Endothelial cell of umbilical vein (primary cell): ENCODE results near the gene ANKDD1B. TPM values are rescaled to one million over a fixed set of nuclear protein-coding genes. Genes with fewer than 3 reads are reported as not detected.

Experiments
- BruUV-seq: library from RNA; stranded (reverse); fragments of 400-500 nt; replicated peaks from 2 replicates; lab custom pipeline; 2021; lab: Mats Ljungman, UMichigan
- CTCF ChIA-PET: fragments of 300-600, 350-600 bp; sonication (Branson Sonifier 250); formaldehyde crosslinking; loops from one replicate; lab custom pipeline; 2021; ENCODE audit warnings: antibody characterized with exemption, inconsistent platforms; lab: Charles Lee
- POLR2A ChIA-PET: fragments of 300-600, 350-600 bp; sonication (Branson Sonifier 250); formaldehyde crosslinking; loops from one replicate; lab custom pipeline; 2021; ENCODE audit warnings: antibody characterized with exemption, inconsistent platforms; lab: Charles Lee
- DNase-seq: peaks from one replicate; pipeline ENCODE4 v3.0.0-alpha.2; 2011; ENCODE audit warnings: low read depth, low spot score
- FAIRE-seq: peaks from 2 replicates; lab custom pipeline; 2011; peaks lifted over from hg19 to GRCh38; lab: Jason Lieb, UNC
- H2AFZ ChIP-seq: 2 replicates; pipeline ENCODE4 v1.6.0; 2012; ENCODE audit warnings: low read depth, low read length, control low read depth, inconsistent platforms
- H3K27ac ChIP-seq: 2 replicates; pipeline ENCODE4 v1.5.1; 2011; ENCODE audit warnings: low read depth, mild to moderate bottlenecking, control low read depth, low read length, moderate library complexity; ENCODE audit not compliant: insufficient read depth
- H3K27me3 ChIP-seq, 2 experiments: 2 replicates each; pipeline versions ENCODE4 v1.6.0 to v1.6.1; 2011; ENCODE audit warnings: low read length in 2 of 2, mixed read lengths in 1 of 2; ENCODE audit not compliant: control insufficient read depth in 2 of 2, insufficient read depth in 2 of 2
- H3K36me3 ChIP-seq, 2 experiments: 2 replicates in 1 of 2; 3 replicates in 1 of 2; pipeline ENCODE4 v1.5.1; 2011; ENCODE audit warnings: low read length in 2 of 2, mild to moderate bottlenecking in 1 of 2, moderate library complexity in 1 of 2; ENCODE audit not compliant: control insufficient read depth in 2 of 2, insufficient read depth in 2 of 2; ENCODE audit errors: extremely low read depth in 1 of 2
- H3K4me1 ChIP-seq: 3 replicates; pipeline ENCODE4 v1.5.1; 2011; ENCODE audit warnings: mild to moderate bottlenecking, low read length; ENCODE audit not compliant: control insufficient read depth, insufficient read depth; ENCODE audit errors: extremely low read depth
- H3K4me2 ChIP-seq: 2 replicates; pipeline ENCODE4 v1.6.1; 2011; ENCODE audit warnings: low read length, control low read depth, mixed read lengths; ENCODE audit not compliant: insufficient read depth
- H3K4me3 ChIP-seq, 3 experiments: fragments of 200-600 bp in 1 of 3; sonication (generic), shearing (Covaris generic) in 1 of 3; replicated peaks in 1 of 3; 2 replicates each; pipeline ENCODE4 v1.5.1; 2011 to 2016; ENCODE audit warnings: control low read depth in 3 of 3, low read length in 3 of 3, mild to moderate bottlenecking in 2 of 3, inconsistent platforms in 1 of 3, low read depth in 1 of 3, moderate library complexity in 1 of 3; ENCODE audit not compliant: insufficient read depth in 1 of 3
- H3K79me2 ChIP-seq: 2 replicates; pipeline ENCODE4 v1.6.0; 2012; ENCODE audit warnings: low read length, inconsistent platforms; ENCODE audit not compliant: control insufficient read depth, insufficient read depth
- H3K9ac ChIP-seq: replicated peaks from 2 replicates; pipeline ENCODE3; 2011; ENCODE audit warnings: low read length, control low read depth; ENCODE audit not compliant: insufficient read depth; ENCODE audit errors: extremely low read depth
- H3K9me1 ChIP-seq: replicated peaks from 3 replicates; pipeline ENCODE4 v1.6.0; 2011; ENCODE audit warnings: mild to moderate bottlenecking, low read length; ENCODE audit not compliant: control insufficient read depth, insufficient read depth; ENCODE audit errors: extremely low read depth
- H3K9me3 ChIP-seq: replicated peaks from 2 replicates; pipeline ENCODE4 v1.5.1; 2012; ENCODE audit warnings: low read length, inconsistent platforms; ENCODE audit not compliant: control insufficient read depth, insufficient read depth
- H4K20me1 ChIP-seq: replicated peaks from 2 replicates; pipeline ENCODE3; 2011; ENCODE audit warnings: mild to moderate bottlenecking, low read length; ENCODE audit not compliant: control insufficient read depth, insufficient read depth; ENCODE audit errors: extremely low read depth
- CTCF ChIP-seq, 2 donors: IDR thresholded peaks; 1 replicate in 1 of 2; 2 replicates in 1 of 2; pipeline ENCODE4 v1.5.1; 2011; ENCODE audit warnings: low read length in 2 of 2, mild to moderate bottlenecking in 2 of 2, moderate library complexity in 2 of 2, control low read depth in 1 of 2, inconsistent platforms in 1 of 2, low read depth in 1 of 2; ENCODE audit not compliant: insufficient read depth in 1 of 2; ENCODE audit errors: extremely low read depth in 1 of 2
- EZH2 ChIP-seq: IDR thresholded peaks from 2 replicates; pipeline ENCODE4 v1.6.1; 2012; ENCODE audit warnings: borderline replicate concordance, low read depth, mild to moderate bottlenecking, moderate library complexity, low read length, inconsistent platforms; ENCODE audit not compliant: severe bottlenecking
- GATA2 ChIP-seq: IDR thresholded peaks from 2 replicates; pipeline ENCODE4 v1.7.0; 2011; ENCODE audit warnings: low read depth, mild to moderate bottlenecking, moderate library complexity, mixed read lengths, low read length; ENCODE audit not compliant: insufficient read length, insufficient read depth
- JUN ChIP-seq: IDR thresholded peaks from 2 replicates; pipeline ENCODE4 v1.6.1; 2011; ENCODE audit warnings: borderline replicate concordance, low read depth; ENCODE audit not compliant: insufficient read length, insufficient read depth
- MAX ChIP-seq: IDR thresholded peaks from 2 replicates; pipeline ENCODE4 v1.6.1; 2011; ENCODE audit not compliant: insufficient read depth, insufficient read length
- MYC ChIP-seq: IDR thresholded peaks from one replicate; pipeline ENCODE4 v1.6.1; 2011; ENCODE audit warnings: mild to moderate bottlenecking, low read depth, low read length
- POLR2A ChIP-seq: IDR thresholded peaks from 2 replicates; pipeline ENCODE4 v1.6.1; 2012; ENCODE audit warnings: low read depth, mild to moderate bottlenecking, control low read depth, low read length
- POLR2AphosphoS5 ChIP-seq: IDR thresholded peaks from 2 replicates; pipeline ENCODE4 v1.6.1; 2012; ENCODE audit warnings: low read depth, mild to moderate bottlenecking, control low read depth, low read length, moderate library complexity; ENCODE audit not compliant: insufficient read depth
- dilution Hi-C: fragments of 300-500 bp; cut with MboI; formaldehyde crosslinking; loops from one replicate; pipeline ENCODE4 v1.15.0; 2019; ENCODE audit warnings: low sequenced_read_pairs; ENCODE audit not compliant: extremely low pct_ligation_motif_present
- intact Hi-C: fragments of 100-400 bp; cut with micrococcal nuclease; formaldehyde crosslinking; loops from one replicate; pipeline ENCODE4 v1.10.0; 2022
- polyA plus RNA-seq, 4 experiments: library from polyadenylated mRNA; depleted of rRNA in 3 of 4; stranded (reverse) in 3 of 4; unstranded in 1 of 4; fragments of >200 nt; gene quantifications; 2 replicates each; pipeline versions ENCODE4 v1.2.1 to v1.2.3, GENCODE V29; 2011 to 2012; ENCODE audit warnings: missing spikeins in 1 of 4
- total RNA-seq: library from RNA; stranded (reverse); gene quantifications from 2 replicates; pipeline ENCODE4 v1.2.3, GENCODE V29; 2021

ANKDD1B gene
- total and polyA plus RNA-seq, 2 donors (not counting 3 experiments of a cell fraction or from before 2014, with no cell fraction given), result 0.15 to 0.71 TPM

- peak; percentile 33 for FAIRE-seq
- Histone ChIP-seq H3K4me2 (no peak overlapping the region), H3K9ac (no peak overlapping the region), H2AFZ (no peak overlapping the region), H3K27me3 (no peaks in the 10 kb centered on the region), H3K36me3 (no peaks in the 10 kb centered on the region), H3K79me2 (no peaks in the 10 kb centered on the region), H3K4me1 (peaks cover 11% of the 10 kb centered on the region), H4K20me1 (no peaks in the 10 kb centered on the region), H3K9me3 (no peaks in the 10 kb centered on the region), H3K9me1 (no peaks in the 10 kb centered on the region), H3K4me3 (no peak overlapping the region), H3K27ac (no peak overlapping the region)
- BruUV-seq, result no TSS peak
- intact Hi-C loops (no loop called here), dilution Hi-C loops (no loop called here)
- ChIA-PET CTCF (interaction anchor here (1.3 kb wide), 1 partner anchor 67 kb away, joined by 3 read pairs; no protein-coding TSS in a partner anchor), POLR2A (no interaction called here)
- DNase-seq, result no peak
- TF ChIP-seq POLR2A, result no peak
- TF ChIP-seq MAX, result no peak
- TF ChIP-seq EZH2, result no peak
- no peak for TF ChIP-seq JUN
- no peak for TF ChIP-seq CTCF (IDR thresholded peaks at IDR 0.05; ENCODE audit: extremely low read depth in 1 of 2, insufficient read depth in 1 of 2, low read depth in 1 of 2, low read length in 2 of 2)
- TF ChIP-seq POLR2AphosphoS5, result no peak
- TF ChIP-seq GATA2, result no peak
- TF ChIP-seq MYC, result no peak
These were observed 2.9 kb downstream of the ANKDD1B start for GRCh38 chr5:75614176-75614575.
